ENCODE measurements around the gene HNF4A.

Gene HNF4A

GRCh38 chr20:44478206-44478605 lies 122.7 kb downstream of the HNF4A start:
- no peak overlapping the region for H3K27ac ChIP-seq

GRCh38 chr20:44479643-44480042 lies 124.1 kb downstream of the HNF4A start:
- TF ChIP-seq CTCF (IDR thresholded peaks at IDR 0.05) (no peak), ZFX (IDR thresholded peaks at IDR 0.05; ENCODE audit: borderline replicate concordance) (no peak)
- no peak overlapping the region for H3K27ac ChIP-seq

More at GRCh38 chr20:44478206-44478605, 122.7 kb downstream of the HNF4A start:
- no peak for TF ChIP-seq ZFX (IDR thresholded peaks at IDR 0.05; ENCODE audit: borderline replicate concordance)

GRCh38 chr20:44480097-44480496 lies 124.6 kb downstream of the HNF4A start:
- no peak for TF ChIP-seq CTCF (IDR thresholded peaks at IDR 0.05)
- TF ChIP-seq ZFX (IDR thresholded peaks at IDR 0.05; ENCODE audit: borderline replicate concordance), result no peak
- no peak overlapping the region for H3K27ac ChIP-seq

- no peak overlapping the region for H3K27ac ChIP-seq
These were observed 126.4 kb downstream of the HNF4A start for GRCh38 chr20:44481719-44482416.

GRCh38 chr20:44483112-44483511 lies 127.6 kb downstream of the HNF4A start:
- TF ChIP-seq ZFX (IDR thresholded peaks at IDR 0.05; ENCODE audit: borderline replicate concordance), result no peak
- TF ChIP-seq CTCF (IDR thresholded peaks at IDR 0.05), result no peak
- no peak overlapping the region for H3K27ac ChIP-seq

More at GRCh38 chr20:44481719-44482416, 126.4 kb downstream of the HNF4A start:
- TF ChIP-seq ZFX (IDR thresholded peaks at IDR 0.05; ENCODE audit: borderline replicate concordance), result no peak
- TF ChIP-seq CTCF (IDR thresholded peaks at IDR 0.05), result no peak

Data from 22Rv1 (cell line).